Measurements from ENCODE around the gene HOXB2.

The HOXB2 gene

GRCh38 chr17:48532261-48532660 is 12.6 kb downstream of the HOXB2 start:
- no peak for DNase-seq (ENCODE audit: insufficient read length, low spot score)
- FAIRE-seq: no peak
- TF ChIP-seq, protein P1, sequence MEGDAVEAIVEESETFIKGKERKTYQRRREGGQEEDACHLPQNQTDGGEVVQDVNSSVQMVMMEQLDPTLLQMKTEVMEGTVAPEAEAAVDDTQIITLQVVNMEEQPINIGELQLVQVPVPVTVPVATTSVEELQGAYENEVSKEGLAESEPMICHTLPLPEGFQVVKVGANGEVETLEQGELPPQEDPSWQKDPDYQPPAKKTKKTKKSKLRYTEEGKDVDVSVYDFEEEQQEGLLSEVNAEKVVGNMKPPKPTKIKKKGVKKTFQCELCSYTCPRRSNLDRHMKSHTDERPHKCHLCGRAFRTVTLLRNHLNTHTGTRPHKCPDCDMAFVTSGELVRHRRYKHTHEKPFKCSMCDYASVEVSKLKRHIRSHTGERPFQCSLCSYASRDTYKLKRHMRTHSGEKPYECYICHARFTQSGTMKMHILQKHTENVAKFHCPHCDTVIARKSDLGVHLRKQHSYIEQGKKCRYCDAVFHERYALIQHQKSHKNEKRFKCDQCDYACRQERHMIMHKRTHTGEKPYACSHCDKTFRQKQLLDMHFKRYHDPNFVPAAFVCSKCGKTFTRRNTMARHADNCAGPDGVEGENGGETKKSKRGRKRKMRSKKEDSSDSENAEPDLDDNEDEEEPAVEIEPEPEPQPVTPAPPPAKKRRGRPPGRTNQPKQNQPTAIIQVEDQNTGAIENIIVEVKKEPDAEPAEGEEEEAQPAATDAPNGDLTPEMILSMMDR (IDR thresholded peaks at IDR 0.05; ENCODE audit: insufficient read depth, missing control alignments): no peak

DNA sequence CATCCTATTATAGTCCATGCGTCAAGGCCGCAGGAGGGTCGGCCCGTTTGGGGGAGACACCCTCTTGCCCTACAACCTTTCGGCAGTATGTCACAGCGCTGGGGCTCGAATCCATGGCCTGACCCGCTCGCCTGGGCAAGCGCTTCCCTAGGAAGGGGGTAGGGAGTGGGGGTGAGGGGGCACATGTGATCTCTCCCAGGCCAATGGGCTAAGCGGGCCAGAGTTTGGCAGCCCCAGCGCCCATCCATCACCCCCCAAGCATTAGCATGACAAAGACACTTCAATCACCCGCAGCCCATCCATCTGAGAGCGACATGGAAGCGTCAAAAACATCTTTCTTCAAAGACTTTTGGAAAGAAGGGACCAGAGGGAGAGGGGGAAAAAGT is 14.0 kb downstream of the HOXB2 start, which contains the start of gene HOXB1:
Gene HOXB1 (minus strand): TSS at position 125 of the 386 bp plus-strand sequence. CDS start 107 bp downstream, at position 18.
- TF ChIP-seq, protein P1 (IDR thresholded peaks at IDR 0.05; ENCODE audit: insufficient read depth, missing control alignments): no peak
- FAIRE-seq (no peak), DNase-seq (ENCODE audit: insufficient read length, low spot score) (no peak)

DNA sequence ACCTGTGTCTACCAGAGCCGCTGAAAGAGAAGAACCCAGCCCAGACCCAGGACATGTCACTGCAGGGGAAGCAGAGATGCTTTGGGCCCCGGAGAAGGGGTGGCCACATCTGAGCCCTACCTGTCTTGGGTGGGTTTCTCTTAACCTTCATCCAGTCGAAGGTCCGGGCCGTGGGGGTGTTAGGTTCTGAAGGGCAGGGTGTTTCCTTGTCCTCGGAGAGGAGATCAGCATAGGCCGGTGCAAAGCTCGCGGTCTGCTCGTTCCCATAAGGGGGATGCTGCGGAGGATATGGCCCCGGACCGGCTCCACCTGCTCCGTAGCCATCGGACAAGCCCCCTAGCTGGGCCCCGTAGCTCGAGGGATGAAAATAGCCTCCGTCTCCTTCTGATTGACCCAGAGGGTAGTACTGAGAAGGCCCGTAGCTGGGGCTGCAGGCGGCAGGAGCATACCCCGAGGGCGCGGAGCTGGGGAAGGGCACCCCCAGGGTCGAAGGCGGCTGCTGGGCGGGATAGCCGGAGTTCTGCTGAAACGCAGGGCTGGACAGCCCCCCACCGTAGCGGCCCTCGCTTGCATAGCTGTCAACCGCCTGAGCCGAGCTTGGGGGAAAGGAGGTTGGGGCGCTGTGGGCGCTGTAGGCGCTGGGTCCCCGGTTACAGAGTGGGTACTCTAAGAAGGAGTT is 14.6 kb downstream of the HOXB2 start:
- DNase-seq (ENCODE audit: insufficient read length, low spot score) (no peak), FAIRE-seq (no peak)
- TF ChIP-seq, protein P1 (IDR thresholded peaks at IDR 0.05; ENCODE audit: insufficient read depth, missing control alignments): no peak

GRCh38 chr17:48529683-48530009 is 15.3 kb downstream of the HOXB2 start:
- TF ChIP-seq, protein P1 (IDR thresholded peaks at IDR 0.05; ENCODE audit: insufficient read depth, missing control alignments): no peak

DNA sequence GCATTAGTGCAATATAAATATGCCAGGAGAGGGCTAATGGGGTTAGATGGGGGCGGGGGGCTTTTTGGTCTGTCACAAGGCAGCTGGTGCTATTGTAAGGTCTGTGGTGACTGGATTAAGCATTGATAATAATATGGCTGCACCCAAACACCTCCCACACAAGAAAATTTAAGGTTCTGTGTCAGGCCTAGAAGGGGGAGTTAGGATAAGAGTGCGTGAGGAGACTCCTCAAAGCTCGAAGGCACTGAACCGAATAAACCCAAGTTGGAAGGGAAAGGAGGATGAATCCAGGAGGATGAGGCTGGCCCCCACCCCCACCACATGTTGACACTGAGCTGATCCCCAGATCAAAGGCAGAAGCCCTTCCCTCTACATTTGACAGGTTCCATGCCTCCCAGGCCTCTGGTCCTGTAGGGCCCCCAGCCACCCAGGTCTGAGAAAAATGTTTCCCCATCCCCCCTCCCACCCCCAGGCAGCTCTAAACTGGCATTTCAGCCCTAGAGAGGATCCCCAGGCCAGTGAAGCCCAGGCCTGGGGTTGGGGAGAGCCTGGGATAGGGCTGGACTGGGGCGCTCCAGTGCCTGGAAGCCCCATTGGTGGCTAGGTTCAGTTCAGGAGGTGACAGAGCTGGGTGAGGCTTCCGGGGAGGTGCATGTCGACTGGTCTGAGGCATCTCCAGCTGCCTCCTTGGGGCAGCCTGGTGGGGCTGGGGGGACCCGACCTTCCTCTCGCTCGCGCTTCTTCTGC is 15.8 kb downstream of the HOXB2 start:
- DNase-seq (ENCODE audit: insufficient read length, low spot score) (no peak), FAIRE-seq (no peak)
- TF ChIP-seq, protein P1 (IDR thresholded peaks at IDR 0.05; ENCODE audit: insufficient read depth, missing control alignments): no peak

More at GRCh38 chr17:48529683-48530009, 15.3 kb downstream of the HOXB2 start:
- FAIRE-seq (no peak), DNase-seq (ENCODE audit: insufficient read length, low spot score) (no peak)

DNA sequence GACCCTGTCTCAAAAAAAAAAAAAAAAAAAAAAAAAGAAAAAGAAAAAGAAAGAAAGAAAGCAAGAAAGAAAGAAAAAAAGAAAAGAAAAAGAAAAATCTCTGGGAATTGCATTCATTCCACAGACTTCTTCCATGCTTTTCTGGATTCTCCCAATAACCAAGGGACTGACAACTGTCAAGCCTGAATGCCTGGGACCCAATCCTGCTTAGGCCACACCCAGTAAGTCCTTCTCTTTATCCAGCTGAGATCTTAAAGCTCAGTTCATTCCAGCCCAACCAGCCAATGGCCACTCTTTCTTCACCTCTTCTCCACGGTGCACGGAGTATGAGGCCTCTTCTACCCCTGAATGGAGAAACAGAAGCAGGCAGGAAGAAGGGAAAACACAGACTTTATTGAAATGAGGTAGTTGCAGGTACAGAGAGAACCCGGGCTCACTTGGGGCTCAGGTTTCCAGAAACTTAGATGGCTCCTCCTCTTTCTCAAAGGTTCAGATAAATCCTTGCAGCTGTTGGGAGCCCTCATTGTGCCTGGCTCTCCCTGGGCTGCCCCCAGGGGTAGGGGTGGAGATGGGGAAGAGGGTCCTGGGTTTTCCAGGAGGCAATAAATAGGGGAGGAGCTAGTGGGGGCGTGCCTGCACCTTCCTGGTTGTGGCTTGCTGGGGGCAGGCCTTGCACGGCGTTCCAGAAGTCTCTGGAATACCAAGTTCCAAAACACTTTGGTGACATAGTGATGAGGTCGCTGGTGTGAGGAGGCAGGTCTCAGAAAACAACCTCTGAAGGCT is 16.6 kb downstream of the HOXB2 start:
- TF ChIP-seq, protein P1 (IDR thresholded peaks at IDR 0.05; ENCODE audit: insufficient read depth, missing control alignments): no peak
- DNase-seq (ENCODE audit: insufficient read length, low spot score) (no peak), FAIRE-seq (no peak)
